Limb (tissue), 2 donors: ENCODE measurements around the gene PDE6A.
A peak's percentile ranks its signal among the peaks of the same experiment; 100 is the strongest.

Experiments
- DNase-seq, 2 donors: peaks; one replicate each; pipeline ENCODE4 v3.0.0-alpha.2; 2016; ENCODE audit errors: extremely low spot score in 2 of 2

PDE6A gene

DNA sequence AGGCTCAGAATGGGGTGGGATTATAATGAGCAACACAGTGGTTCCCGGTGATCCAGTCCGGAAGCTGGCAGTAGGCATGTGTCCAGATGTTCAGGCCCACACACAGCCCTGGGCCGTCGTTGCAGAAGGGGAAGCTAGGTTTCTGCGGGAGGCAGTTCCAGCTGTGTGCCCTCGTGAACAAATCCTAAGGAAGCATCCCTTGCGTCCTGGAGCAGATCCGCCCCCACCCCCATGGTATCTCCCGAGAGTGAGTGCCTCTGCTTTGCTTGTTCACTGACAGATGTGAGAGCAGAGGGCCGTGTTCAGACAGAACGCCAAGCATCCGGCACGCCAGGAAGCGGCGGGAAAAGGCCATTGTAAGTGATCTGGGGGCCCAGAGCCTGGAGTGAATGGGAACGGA lies 104.8 kb downstream of the PDE6A start:
- DNase-seq: peak in 1 of 2 donors; percentile 26

GRCh38 chr5:149838881-149839739 lies 105.5 kb downstream of the PDE6A start:
- DNase-seq: no peak

- peak in 1 of 2 donors; percentile 69 for DNase-seq
These were observed 106.8 kb downstream of the PDE6A start for GRCh38 chr5:149837680-149838269.

DNA sequence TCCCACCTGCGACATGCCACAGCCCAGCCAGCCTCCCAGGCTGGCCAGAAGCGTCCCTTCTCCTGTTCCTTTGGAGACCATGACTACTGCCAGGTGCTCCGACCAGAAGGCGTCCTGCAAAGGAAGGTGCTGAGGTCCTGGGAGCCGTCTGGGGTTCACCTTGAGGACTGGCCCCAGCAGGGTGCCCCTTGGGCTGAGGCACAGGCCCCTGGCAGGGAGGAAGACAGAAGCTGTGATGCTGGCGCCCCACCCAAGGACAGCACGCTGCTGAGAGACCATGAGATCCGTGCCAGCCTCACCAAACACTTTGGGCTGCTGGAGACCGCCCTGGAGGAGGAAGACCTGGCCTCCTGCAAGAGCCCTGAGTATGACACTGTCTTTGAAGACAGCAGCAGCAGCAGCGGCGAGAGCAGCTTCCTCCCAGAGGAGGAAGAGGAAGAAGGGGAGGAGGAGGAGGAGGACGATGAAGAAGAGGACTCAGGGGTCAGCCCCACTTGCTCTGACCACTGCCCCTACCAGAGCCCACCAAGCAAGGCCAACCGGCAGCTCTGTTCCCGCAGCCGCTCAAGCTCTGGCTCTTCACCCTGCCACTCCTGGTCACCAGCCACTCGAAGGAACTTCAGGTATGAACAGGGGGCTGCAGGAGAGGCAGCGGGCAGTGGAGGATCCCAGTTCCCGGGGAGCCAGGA lies 108.0 kb downstream of the PDE6A start:
- DNase-seq: no peak

DNA sequence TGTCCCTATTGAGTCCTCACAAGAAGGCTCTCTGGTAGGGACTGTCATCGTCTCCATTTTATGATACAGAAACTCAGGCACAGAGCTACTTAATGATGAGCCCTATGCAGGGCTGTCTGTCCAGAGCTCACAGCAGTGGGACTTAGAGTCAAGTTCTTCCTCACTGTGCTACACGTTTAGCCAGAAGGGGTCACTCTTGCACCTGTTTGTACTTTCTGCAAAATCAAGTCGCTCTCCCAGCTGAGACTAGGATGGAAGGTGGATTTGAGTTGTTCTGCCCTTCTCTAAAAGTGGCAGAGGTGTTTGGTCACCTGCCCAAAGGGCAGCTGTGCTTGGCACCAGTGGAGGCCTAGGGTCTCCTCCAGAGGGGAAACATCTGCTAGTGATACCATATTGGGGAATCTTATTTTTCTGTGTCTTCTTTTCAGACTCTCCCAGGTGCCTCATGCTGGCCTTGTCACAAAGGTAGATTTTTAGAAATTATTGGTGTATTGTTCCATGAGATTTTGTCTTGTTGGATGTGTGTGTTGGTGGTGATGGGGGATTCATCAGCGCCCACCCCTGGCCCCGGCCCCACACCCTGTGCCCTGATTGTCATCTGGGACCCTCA lies 110.2 kb downstream of the PDE6A start:
- peak; percentile 74 to 77 for DNase-seq

DNA sequence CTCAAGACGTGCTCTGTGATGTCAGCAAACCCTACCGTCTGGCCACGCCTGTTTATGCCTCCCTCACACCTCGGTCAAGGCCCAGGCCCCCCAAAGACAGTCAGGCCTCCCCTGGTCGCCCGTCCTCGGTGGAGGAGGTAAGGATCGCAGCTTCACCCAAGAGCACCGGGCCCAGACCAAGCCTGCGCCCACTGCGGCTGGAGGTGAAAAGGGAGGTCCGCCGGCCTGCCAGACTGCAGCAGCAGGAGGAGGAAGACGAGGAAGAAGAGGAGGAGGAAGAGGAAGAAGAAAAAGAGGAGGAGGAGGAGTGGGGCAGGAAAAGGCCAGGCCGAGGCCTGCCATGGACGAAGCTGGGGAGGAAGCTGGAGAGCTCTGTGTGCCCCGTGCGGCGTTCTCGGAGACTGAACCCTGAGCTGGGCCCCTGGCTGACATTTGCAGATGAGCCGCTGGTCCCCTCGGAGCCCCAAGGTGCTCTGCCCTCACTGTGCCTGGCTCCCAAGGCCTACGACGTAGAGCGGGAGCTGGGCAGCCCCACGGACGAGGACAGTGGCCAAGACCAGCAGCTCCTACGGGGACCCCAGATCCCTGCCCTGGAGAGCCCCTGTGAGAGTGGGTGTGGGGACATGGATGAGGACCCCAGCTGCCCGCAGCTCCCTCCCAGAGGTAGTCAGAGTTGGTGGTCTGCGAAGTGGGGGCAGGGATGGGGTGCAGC lies 111.3 kb downstream of the PDE6A start:
- no peak for DNase-seq

GRCh38 chr5:149832636-149833035 lies 112.0 kb downstream of the PDE6A start:
- no peak for DNase-seq

- DNase-seq: no peak
These were observed 113.1 kb downstream of the PDE6A start for GRCh38 chr5:149831492-149831891.

GRCh38 chr5:149830579-149830978 lies 114.0 kb downstream of the PDE6A start:
- DNase-seq: no peak

DNA sequence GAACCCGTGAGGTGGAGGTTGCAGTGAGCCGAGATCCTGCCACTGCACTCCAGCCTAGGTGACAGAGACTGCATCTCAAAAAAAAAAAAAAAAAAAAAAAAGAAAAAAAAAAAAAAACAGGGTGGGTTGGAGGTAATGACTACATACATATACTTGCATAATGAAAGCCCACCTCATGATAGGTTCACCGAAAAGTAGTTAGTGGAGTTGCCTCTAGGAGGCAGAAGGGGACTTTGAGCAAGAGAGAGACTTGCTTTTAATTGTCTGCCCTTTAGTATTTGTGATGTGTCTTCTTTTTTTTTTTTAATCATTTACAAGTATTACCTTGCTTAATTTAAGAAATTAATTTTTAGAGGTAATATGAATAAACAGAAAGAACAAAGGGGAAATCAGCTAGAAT lies 114.6 kb downstream of the PDE6A start:
- DNase-seq: no peak

DNA sequence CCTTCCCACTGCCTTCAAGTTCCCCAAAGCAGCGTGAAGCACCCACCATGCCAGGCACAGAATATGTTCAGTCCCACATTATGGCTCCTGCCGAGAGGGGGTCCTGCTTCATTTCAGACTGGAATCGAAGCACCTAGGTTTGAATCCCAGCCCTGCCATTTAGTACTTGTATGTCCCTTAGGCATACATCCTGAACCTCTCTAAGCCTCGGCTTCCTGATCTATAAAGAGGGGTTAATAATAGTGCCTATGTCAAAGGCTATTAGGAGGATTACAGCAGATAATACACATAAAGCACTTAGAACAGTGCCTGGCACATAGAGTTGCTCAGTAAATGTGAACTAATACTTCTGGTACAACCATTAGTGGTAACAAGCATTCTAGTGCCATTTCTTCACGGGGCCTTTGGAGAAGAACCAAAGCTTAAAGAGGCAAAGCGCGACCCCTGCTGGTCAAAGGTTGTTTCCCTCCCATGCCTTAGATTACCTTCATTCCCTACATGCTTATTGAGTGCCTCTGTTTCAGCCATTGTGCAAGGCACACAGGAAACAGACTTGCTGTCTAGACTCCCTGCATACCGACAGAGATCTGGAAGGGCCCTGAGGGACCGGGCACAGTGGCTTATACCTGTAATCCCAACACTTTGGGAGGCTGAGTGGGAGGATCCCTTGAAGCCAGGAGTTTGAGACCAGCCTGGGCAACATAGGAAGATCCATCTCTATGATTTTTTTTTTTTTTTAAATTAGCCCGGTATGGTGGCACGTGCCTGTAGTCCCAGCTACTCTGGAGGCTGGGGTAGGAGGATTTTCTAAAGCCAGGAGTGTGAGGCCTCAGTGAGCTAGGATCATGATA lies 116.2 kb downstream of the PDE6A start:
- peak; percentile 88 to 89 for DNase-seq

DNA sequence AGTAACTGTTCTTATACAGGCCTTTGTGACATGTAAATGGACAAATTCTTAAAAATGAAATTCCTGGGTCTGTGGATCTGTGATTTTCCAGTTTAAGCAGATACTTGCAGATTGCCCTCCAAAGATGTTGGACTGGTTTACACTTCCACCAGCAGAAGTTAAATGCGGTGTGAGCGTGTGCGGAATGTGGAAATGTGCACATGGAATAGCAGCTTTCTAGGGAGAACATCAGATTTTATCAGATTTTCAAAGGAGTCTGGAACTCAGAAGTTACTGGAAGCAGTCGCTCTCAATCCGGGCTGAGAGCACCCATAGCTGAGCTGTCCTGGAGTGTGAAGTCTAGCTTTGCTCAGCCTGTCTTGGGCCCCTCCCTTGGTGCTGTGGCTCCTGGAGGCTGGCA lies 117.0 kb downstream of the PDE6A start:
- no peak for DNase-seq

DNA sequence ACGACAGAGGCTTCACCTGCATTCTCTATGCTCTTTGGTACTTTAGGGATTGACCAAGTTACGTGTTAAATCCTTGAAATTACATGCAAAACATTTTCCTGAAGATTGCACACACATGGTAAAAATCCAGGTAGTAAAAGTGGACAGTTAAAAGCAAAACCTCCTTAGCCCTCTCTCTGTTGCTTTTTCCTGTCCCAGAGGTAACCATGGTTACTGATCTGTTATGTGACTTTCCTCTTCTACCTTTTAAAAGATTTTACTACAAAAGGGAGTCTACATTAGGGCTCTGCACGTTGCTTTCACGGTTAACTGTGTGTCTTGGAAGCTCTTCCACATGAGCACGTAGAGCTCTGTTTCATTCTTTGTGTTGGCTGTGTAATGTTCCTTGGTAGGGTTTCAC lies 117.5 kb downstream of the PDE6A start:
- no peak for DNase-seq

DNA sequence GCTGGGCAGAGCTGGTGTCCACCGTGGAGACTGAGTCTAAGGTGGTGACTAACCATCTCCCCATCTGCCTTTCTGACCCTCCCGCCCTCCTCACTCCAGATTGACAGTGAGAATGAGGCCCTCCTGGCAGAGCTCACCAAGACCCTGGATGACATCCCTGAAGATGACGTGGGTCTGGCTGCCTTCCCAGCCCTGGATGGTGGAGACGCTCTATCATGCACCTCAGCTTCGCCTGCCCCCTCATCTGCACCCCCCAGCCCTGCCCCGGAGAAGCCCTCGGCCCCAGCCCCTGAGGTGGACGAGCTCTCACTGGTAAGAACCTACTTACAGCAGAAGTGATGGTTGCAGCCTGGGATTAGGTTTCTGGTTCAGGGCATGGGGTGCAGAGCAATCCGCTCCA lies 118.0 kb downstream of the PDE6A start:
- no peak for DNase-seq

DNA sequence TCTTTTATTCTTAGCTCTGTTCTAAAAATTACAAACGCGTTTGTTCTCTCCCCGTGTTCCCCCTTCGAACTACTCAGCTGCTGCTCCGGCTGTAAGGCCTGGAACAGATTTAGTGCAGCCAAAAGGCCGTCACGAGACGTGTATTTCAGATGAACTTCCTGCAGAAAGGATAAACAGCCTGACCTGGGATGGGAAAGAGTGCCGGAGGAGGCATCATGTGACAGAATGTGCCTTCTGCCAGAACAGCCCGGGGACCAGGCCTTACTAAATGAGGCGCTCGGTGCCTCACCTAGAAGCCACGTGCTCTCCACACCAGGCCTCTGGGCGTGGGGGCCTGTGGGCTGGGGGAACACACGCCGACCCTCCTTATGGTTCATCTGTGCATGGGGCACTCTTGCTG lies 119.7 kb downstream of the PDE6A start:
- DNase-seq: no peak

DNA sequence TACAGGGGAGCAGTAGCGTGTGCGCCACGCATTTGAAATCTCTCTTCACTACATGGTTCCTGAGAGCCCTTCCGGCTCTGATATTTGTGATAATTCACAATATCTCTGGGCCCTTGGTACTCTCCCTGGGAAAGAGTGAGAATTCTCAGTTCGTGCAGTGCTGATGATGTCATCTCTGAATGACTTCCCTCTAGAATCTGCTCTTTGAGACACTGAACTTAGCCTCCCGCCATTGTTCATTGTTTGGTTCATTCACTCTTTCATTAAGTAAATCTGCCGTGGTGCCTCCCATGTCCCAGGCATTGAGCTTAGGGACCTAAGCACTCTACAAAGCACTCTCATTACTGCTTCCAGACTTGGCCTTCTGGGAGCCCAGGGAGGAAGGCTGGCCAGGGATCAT lies 120.5 kb downstream of the PDE6A start:
- DNase-seq: no peak

DNA sequence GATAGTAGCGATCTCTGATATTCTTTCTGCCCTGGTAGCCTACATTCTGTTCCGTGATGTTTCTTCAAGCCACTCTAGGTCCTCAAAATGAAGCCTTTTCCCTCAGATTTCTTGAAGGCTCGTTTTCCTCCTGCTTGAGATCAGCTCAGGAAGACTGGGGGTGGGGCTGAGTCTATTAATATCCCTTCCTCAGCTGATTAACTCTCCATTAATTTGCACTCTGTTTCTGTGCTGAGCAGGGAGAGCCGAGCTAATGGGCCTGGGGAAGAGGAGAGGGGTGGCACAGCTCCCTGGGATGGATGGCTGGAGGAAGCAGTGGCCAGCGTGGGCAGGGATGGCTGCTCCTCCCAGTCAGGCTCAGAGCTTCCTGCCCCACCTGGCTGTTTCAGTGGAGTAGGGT lies 121.2 kb downstream of the PDE6A start:
- no peak for DNase-seq

DNA sequence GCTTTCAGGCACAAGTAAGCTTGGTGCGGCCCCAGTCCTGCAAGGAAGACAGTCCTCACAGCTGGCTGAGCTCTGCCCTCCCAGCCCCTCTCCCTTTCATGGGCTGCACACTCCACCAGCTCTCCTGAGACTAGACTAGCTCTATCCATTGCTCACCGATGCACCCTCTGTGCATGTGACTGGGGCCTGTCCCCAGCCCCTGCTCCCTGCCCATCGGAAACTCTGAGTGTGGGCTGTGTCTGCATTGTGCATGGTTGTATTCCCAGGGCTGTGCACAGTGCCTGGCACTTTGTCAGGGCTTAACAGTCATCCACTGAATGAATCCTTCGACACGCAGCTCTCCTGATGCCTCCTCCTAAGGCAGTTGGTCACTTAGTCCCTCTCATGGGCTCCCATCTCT lies 122.3 kb downstream of the PDE6A start:
- no peak for DNase-seq

GRCh38 chr5:149820536-149821510 lies 123.8 kb downstream of the PDE6A start:
- DNase-seq: no peak
